SU-DHL-6 (cell line): ENCODE measurements around the gene GRHL3.

ENCODE experiments used
- H2AFZ ChIP-seq: fragments of 200-600 bp; sonication (generic); 2 replicates; pipeline ENCODE4 v1.6.1; 2014; ENCODE audit warnings: low read depth, mild to moderate bottlenecking, moderate library complexity, mixed read lengths, antibody characterized with exemption, low read length; ENCODE audit not compliant: severe bottlenecking
- H3F3A ChIP-seq: fragments of 200-600 bp; shearing (Covaris generic); 2 replicates; pipeline ENCODE4 v1.6.0; 2016; ENCODE audit warnings: antibody characterized with exemption, mild to moderate bottlenecking; ENCODE audit not compliant: insufficient read depth
- H3K27ac ChIP-seq: fragments of 200-600 bp; sonication (generic); 2 replicates; pipeline ENCODE4 v1.5.1; 2016; ENCODE audit warnings: low read depth, mild to moderate bottlenecking, low read length, moderate library complexity, mixed read lengths
- H3K27me3 ChIP-seq: fragments of 200-600 bp; sonication (generic), shearing (Covaris generic); 2 replicates; pipeline ENCODE4 v1.6.0; 2014; ENCODE audit warnings: mild to moderate bottlenecking, low read length
- H3K36me3 ChIP-seq: fragments of 200-600 bp; sonication (generic); 2 replicates; pipeline ENCODE4 v1.6.1; 2014; ENCODE audit warnings: mild to moderate bottlenecking, low read length, mixed read lengths
- H3K4me2 ChIP-seq: fragments of 300-600, 200-600 bp; shearing (Covaris generic), sonication (generic); 2 replicates; pipeline ENCODE4 v1.6.0; 2014; ENCODE audit warnings: low read length, low read depth, mild to moderate bottlenecking; ENCODE audit not compliant: poor library complexity, severe bottlenecking
- H3K4me3 ChIP-seq: fragments of 200-600 bp; sonication (generic); 2 replicates; pipeline ENCODE4 v1.5.1; 2014; ENCODE audit warnings: antibody characterized with exemption, low read length, mild to moderate bottlenecking, mixed read lengths; ENCODE audit not compliant: insufficient read depth, poor library complexity, severe bottlenecking
- H3K79me2 ChIP-seq: fragments of 200-600 bp; sonication (generic); 2 replicates; pipeline ENCODE4 v1.6.1; 2014; ENCODE audit warnings: mild to moderate bottlenecking, low read length, moderate library complexity; ENCODE audit not compliant: insufficient read depth
- H3K9ac ChIP-seq: fragments of 200-600 bp; sonication (generic); 2 replicates; pipeline ENCODE4 v1.7.0; 2014; ENCODE audit warnings: mild to moderate bottlenecking, low read length
- H3K9me2 ChIP-seq: fragments of 200-600 bp; sonication (generic); replicated peaks from 2 replicates; pipeline ENCODE4 v1.6.1; 2014; ENCODE audit warnings: low read length; ENCODE audit not compliant: insufficient read depth
- H3K9me3 ChIP-seq: fragments of 200-600 bp; sonication (generic); 2 replicates; pipeline ENCODE4 v1.6.1; 2014; ENCODE audit warnings: low read length, mixed read lengths; ENCODE audit not compliant: insufficient read depth
- H4K20me1 ChIP-seq: fragments of 200-600 bp; sonication (generic); 2 replicates; pipeline ENCODE4 v1.6.1; 2014; ENCODE audit warnings: low read depth, mild to moderate bottlenecking, antibody characterized with exemption, low read length, moderate library complexity, mixed read lengths
- CTCF ChIP-seq: fragments of 200-600 bp; sonication (generic); IDR thresholded peaks from one replicate; pipeline ENCODE4 v1.5.1; 2017; ENCODE audit warnings: antibody characterized with exemption, mild to moderate bottlenecking, low read length, moderate library complexity; ENCODE audit not compliant: insufficient read depth, poor library complexity, severe bottlenecking
- EZH2phosphoT487 ChIP-seq: fragments of 200-600 bp; sonication (generic), shearing (Covaris generic); conservative IDR thresholded peaks from 2 replicates; pipeline ENCODE4 v1.6.1; 2018; ENCODE audit warnings: mild to moderate bottlenecking, antibody characterized with exemption, low read length, moderate library complexity, mixed read lengths

The GRHL3 gene

GRCh38 chr1:24374891-24375786 lies 56.0 kb downstream of the GRHL3 start:
- TF ChIP-seq EZH2phosphoT487 (no peak), CTCF (no peak)
- Histone ChIP-seq H4K20me1 (no peaks in the 10 kb centered on the region), H3K79me2 (no peaks in the 10 kb centered on the region), H3K27ac (no peak overlapping the region), H3K27me3 (no peaks in the 10 kb centered on the region), H3K9ac (no peak overlapping the region), H3K4me2 (no peak overlapping the region), H3F3A (no peaks in the 10 kb centered on the region), H3K9me3 (no peaks in the 10 kb centered on the region), H3K36me3 (no peaks in the 10 kb centered on the region), H2AFZ (no peak overlapping the region), H3K9me2 (no peaks in the 10 kb centered on the region), H3K4me3 (no peak overlapping the region)

- H4K20me1 ChIP-seq, result no peaks in the 10 kb centered on the region
- no peak overlapping the region for H2AFZ ChIP-seq
- no peaks in the 10 kb centered on the region for H3K36me3 ChIP-seq
- TF ChIP-seq EZH2phosphoT487 (no peak), CTCF (no peak)
- no peaks in the 10 kb centered on the region for H3K9me3 ChIP-seq
- no peak overlapping the region for H3K27ac ChIP-seq
- H3K27me3 ChIP-seq, result no peaks in the 10 kb centered on the region
- no peaks in the 10 kb centered on the region for H3K9me2 ChIP-seq
- H3K79me2 ChIP-seq, result no peaks in the 10 kb centered on the region
- no peaks in the 10 kb centered on the region for H3F3A ChIP-seq
- no peak overlapping the region for H3K9ac ChIP-seq
- no peak overlapping the region for H3K4me2 ChIP-seq
- no peak overlapping the region for H3K4me3 ChIP-seq
These were observed 60.7 kb downstream of the GRHL3 start for GRCh38 chr1:24379733-24380315.

- TF ChIP-seq EZH2phosphoT487 (no peak), CTCF (no peak)
- H3K4me3 ChIP-seq, result no peak overlapping the region
- no peak overlapping the region for H3K27ac ChIP-seq
- no peaks in the 10 kb centered on the region for H3K27me3 ChIP-seq
- no peaks in the 10 kb centered on the region for H3F3A ChIP-seq
- no peak overlapping the region for H2AFZ ChIP-seq
- H4K20me1 ChIP-seq, result no peaks in the 10 kb centered on the region
- no peaks in the 10 kb centered on the region for H3K36me3 ChIP-seq
- H3K9ac ChIP-seq, result no peak overlapping the region
- H3K4me2 ChIP-seq, result no peak overlapping the region
- H3K79me2 ChIP-seq, result no peaks in the 10 kb centered on the region
- H3K9me3 ChIP-seq, result no peaks in the 10 kb centered on the region
- H3K9me2 ChIP-seq, result no peaks in the 10 kb centered on the region
These were observed 61.4 kb downstream of the GRHL3 start for GRCh38 chr1:24380508-24380907.
